Neural cell (in vitro differentiated cells): ENCODE results near the gene DNAAF3. TPM values are rescaled to one million over a fixed set of nuclear protein-coding genes. Genes with fewer than 3 reads are reported as not detected.

Source experiments
- H2AFZ ChIP-seq: fragments of 200-600, 300-800 bp; sonication (generic), shearing (Covaris generic); 2 replicates; pipeline ENCODE4 v1.6.0; 2014; ENCODE audit warnings: low read depth, mild to moderate bottlenecking, antibody characterized with exemption, low read length, moderate library complexity
- H3F3A ChIP-seq: fragments of 200-600 bp; shearing (Covaris generic); 2 replicates; pipeline ENCODE4 v1.6.1; 2016; ENCODE audit warnings: mild to moderate bottlenecking, moderate library complexity, mixed read lengths, antibody characterized with exemption, low read length; ENCODE audit not compliant: insufficient read depth, poor library complexity, severe bottlenecking
- H3K27ac ChIP-seq: fragments of 200-600, 300-800 bp; sonication (generic), shearing (Covaris generic); 2 replicates; pipeline ENCODE4 v1.5.1; 2014; ENCODE audit warnings: mild to moderate bottlenecking, low read length, moderate library complexity
- H3K27me3 ChIP-seq: fragments of 300-800, 200-600 bp; sonication (generic), shearing (Covaris generic); 2 replicates; pipeline ENCODE4 v1.6.0; 2014; ENCODE audit warnings: mild to moderate bottlenecking, low read depth, low read length, moderate library complexity; ENCODE audit not compliant: insufficient read depth
- H3K36me3 ChIP-seq: fragments of 300-800, 200-600 bp; sonication (generic), shearing (Covaris generic); 2 replicates; pipeline ENCODE4 v1.5.1; 2014; ENCODE audit warnings: mild to moderate bottlenecking, antibody characterized with exemption, low read length, moderate library complexity; ENCODE audit not compliant: insufficient read depth
- H3K4me2 ChIP-seq: fragments of 300-800, 200-600 bp; sonication (generic), shearing (Covaris generic); 2 replicates; pipeline ENCODE4 v1.6.0; 2014; ENCODE audit warnings: mild to moderate bottlenecking, low read length
- H3K4me3 ChIP-seq: fragments of 300-800, 200-600 bp; sonication (generic), shearing (Covaris generic); 2 replicates; pipeline ENCODE4 v1.5.1; 2014; ENCODE audit warnings: mild to moderate bottlenecking, low read length, moderate library complexity
- H3K79me2 ChIP-seq: fragments of 200-600 bp; shearing (Covaris generic); replicated peaks from 2 replicates; pipeline ENCODE4 v1.6.0; 2014; ENCODE audit warnings: mild to moderate bottlenecking, low read length, moderate library complexity; ENCODE audit not compliant: insufficient read depth
- H3K9ac ChIP-seq: fragments of 300-800, 200-600 bp; sonication (generic), shearing (Covaris generic); 2 replicates; pipeline ENCODE4 v1.6.1; 2016; ENCODE audit warnings: mild to moderate bottlenecking, low read length, mixed read lengths
- H3K9me2 ChIP-seq: fragments of 200-600 bp; shearing (Covaris generic); 2 replicates; pipeline ENCODE4 v1.6.1; 2016; ENCODE audit warnings: mild to moderate bottlenecking, low read length, mixed read lengths; ENCODE audit not compliant: insufficient read depth
- H3K9me3 ChIP-seq: fragments of 200-600, 300-800 bp; sonication (generic), shearing (Covaris generic); 2 replicates; pipeline ENCODE4 v1.6.1; 2016; ENCODE audit warnings: mild to moderate bottlenecking, mixed run types, low read length, moderate library complexity, mixed read lengths
- H4K20me1 ChIP-seq: fragments of 200-600 bp; shearing (Covaris generic); 2 replicates; pipeline ENCODE4 v1.6.1; 2016; ENCODE audit warnings: mild to moderate bottlenecking, mixed run types; ENCODE audit not compliant: insufficient read depth
- EP300 ChIP-seq: fragments of 450-650 bp; conservative IDR thresholded peaks from 2 replicates; pipeline ENCODE4 v1.6.1; 2014; ENCODE audit warnings: antibody characterized with exemption, mild to moderate bottlenecking, moderate library complexity; ENCODE audit not compliant: poor library complexity, severe bottlenecking
- EZH2 ChIP-seq: fragments of 200-600, 300-800 bp; shearing (Covaris generic), sonication (generic); IDR thresholded peaks from 2 replicates; pipeline ENCODE4 v1.6.1; 2014; ENCODE audit warnings: antibody characterized with exemption, low read length, borderline replicate concordance, mild to moderate bottlenecking; ENCODE audit not compliant: insufficient read depth, poor library complexity, severe bottlenecking
- MXI1 ChIP-seq: fragments of 450-650 bp; conservative IDR thresholded peaks from 2 replicates; pipeline ENCODE4 v1.6.1; 2014; ENCODE audit warnings: antibody characterized with exemption, mild to moderate bottlenecking; ENCODE audit not compliant: poor library complexity, severe bottlenecking
- POLR2AphosphoS5 ChIP-seq: IDR thresholded peaks from 2 replicates; pipeline ENCODE4 v1.6.1; 2012
- RAD21 ChIP-seq: fragments of 450-650 bp; conservative IDR thresholded peaks from 2 replicates; pipeline ENCODE4 v1.6.1; 2014; ENCODE audit warnings: antibody characterized with exemption, mild to moderate bottlenecking, moderate library complexity
- SMC3 ChIP-seq: fragments of 450-650 bp; conservative IDR thresholded peaks from 2 replicates; pipeline ENCODE4 v1.6.1; 2014; ENCODE audit warnings: antibody characterized with exemption, mild to moderate bottlenecking, moderate library complexity; ENCODE audit not compliant: poor library complexity
- TAF1 ChIP-seq: IDR thresholded peaks from 2 replicates; pipeline ENCODE4 v1.6.1; 2012; ENCODE audit warnings: low read depth
- polyA plus RNA-seq: library from polyadenylated mRNA; depleted of rRNA; stranded (reverse); fragments of >200 nt; gene quantifications from 2 replicates; pipeline ENCODE4 v1.2.3, GENCODE V29; 2014
- TF ChIP-seq, protein P1 (sequence below): fragments of 450-650 bp; IDR thresholded peaks from 2 replicates; pipeline ENCODE4 v1.5.1; 2014; ENCODE audit warnings: antibody characterized with exemption, mild to moderate bottlenecking, moderate library complexity; ENCODE audit not compliant: poor library complexity, severe bottlenecking
- TF ChIP-seq, protein P2 (sequence below): IDR thresholded peaks from 2 replicates; pipeline ENCODE4 v1.6.1; 2012; ENCODE audit warnings: borderline replicate concordance

DNAAF3 gene
- polyA plus RNA-seq, 1 donor from 2014 or later: 0.38 TPM

DNA sequence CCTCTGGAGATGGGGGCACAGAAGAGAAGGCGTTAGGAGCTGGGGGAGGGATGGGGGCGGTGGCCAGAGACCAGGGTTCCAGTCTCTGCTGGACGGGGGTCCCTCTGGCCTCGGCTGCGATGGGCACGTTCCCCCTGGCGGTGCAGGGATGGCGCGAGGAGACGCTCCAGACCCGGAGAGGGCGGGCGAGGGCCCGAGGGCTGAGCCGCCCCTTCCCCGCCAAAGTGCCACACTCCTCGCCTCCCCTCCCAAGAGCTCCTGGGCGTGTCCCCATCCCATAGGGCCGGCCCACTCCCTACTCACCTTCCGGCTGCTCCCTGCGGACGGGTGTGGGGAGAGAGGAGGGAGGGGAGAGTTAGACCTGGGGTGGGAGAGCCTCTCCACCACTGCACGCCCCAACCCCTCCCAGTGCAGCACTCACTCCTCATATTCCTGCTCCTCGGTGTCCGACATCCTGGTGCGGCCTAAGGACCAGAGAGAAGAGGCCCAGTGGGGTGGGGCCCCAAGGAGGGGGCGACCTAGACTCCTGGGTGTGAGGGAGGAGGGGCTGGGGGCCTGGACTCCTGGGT lies 19.6 kb downstream of the DNAAF3 start:
- Histone ChIP-seq H3K27me3 (peaks cover 19% of the 10 kb centered on the region), H3K9me3 (no peaks in the 10 kb centered on the region), H3K4me3 (no peak overlapping the region), H4K20me1 (no peaks in the 10 kb centered on the region), H3K4me2 (no peak overlapping the region), H3K36me3 (no peaks in the 10 kb centered on the region), H3K9ac (no peak overlapping the region), H3F3A (no peaks in the 10 kb centered on the region), H2AFZ (no peak overlapping the region), H3K9me2 (no peaks in the 10 kb centered on the region), H3K27ac (no peak overlapping the region), H3K79me2 (no peaks in the 10 kb centered on the region)
- TF ChIP-seq POLR2AphosphoS5 (no peak), MXI1 (no peak), EP300 (no peak), EZH2 (no peak), TAF1 (no peak), SMC3 (no peak), RAD21 (no peak)
- TF ChIP-seq, protein P1, sequence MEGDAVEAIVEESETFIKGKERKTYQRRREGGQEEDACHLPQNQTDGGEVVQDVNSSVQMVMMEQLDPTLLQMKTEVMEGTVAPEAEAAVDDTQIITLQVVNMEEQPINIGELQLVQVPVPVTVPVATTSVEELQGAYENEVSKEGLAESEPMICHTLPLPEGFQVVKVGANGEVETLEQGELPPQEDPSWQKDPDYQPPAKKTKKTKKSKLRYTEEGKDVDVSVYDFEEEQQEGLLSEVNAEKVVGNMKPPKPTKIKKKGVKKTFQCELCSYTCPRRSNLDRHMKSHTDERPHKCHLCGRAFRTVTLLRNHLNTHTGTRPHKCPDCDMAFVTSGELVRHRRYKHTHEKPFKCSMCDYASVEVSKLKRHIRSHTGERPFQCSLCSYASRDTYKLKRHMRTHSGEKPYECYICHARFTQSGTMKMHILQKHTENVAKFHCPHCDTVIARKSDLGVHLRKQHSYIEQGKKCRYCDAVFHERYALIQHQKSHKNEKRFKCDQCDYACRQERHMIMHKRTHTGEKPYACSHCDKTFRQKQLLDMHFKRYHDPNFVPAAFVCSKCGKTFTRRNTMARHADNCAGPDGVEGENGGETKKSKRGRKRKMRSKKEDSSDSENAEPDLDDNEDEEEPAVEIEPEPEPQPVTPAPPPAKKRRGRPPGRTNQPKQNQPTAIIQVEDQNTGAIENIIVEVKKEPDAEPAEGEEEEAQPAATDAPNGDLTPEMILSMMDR: no peak
- TF ChIP-seq, protein P2, sequence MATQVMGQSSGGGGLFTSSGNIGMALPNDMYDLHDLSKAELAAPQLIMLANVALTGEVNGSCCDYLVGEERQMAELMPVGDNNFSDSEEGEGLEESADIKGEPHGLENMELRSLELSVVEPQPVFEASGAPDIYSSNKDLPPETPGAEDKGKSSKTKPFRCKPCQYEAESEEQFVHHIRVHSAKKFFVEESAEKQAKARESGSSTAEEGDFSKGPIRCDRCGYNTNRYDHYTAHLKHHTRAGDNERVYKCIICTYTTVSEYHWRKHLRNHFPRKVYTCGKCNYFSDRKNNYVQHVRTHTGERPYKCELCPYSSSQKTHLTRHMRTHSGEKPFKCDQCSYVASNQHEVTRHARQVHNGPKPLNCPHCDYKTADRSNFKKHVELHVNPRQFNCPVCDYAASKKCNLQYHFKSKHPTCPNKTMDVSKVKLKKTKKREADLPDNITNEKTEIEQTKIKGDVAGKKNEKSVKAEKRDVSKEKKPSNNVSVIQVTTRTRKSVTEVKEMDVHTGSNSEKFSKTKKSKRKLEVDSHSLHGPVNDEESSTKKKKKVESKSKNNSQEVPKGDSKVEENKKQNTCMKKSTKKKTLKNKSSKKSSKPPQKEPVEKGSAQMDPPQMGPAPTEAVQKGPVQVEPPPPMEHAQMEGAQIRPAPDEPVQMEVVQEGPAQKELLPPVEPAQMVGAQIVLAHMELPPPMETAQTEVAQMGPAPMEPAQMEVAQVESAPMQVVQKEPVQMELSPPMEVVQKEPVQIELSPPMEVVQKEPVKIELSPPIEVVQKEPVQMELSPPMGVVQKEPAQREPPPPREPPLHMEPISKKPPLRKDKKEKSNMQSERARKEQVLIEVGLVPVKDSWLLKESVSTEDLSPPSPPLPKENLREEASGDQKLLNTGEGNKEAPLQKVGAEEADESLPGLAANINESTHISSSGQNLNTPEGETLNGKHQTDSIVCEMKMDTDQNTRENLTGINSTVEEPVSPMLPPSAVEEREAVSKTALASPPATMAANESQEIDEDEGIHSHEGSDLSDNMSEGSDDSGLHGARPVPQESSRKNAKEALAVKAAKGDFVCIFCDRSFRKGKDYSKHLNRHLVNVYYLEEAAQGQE: no peak

DNA sequence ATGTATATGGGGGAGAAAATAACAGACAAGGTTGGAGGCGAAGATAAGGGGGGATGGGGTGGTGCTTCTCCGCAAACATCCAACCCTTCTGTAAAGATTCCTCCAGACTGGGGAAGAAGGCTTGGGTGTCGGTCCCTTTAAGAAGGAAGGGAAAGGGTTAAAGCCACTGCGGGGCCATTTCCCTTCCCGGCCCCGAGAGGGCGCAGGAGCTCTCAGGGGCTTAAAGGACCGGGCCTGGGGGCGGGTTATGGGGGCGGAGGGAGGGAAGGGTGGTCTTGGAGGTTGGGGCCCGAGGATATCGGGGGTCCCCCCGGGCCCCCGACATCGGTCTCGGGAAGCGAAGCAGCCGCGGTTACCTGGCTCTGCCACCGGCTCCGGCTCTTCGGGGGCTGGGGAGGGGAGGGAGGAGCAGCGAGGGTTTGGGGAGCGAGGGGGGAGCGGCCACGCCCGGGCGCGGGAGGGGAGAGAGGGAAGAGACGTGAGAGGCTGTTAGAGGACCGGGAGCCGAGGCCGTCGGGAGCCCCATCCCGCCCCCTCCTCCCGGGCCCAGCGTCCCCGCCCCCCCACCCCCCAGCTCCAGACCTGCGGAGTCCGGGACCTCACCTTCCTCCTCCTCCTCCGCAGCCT lies 20.2 kb downstream of the DNAAF3 start:
- H3K9me2 ChIP-seq: no peaks in the 10 kb centered on the region
- no peaks in the 10 kb centered on the region for H3K9me3 ChIP-seq
- H3K27me3 ChIP-seq: peaks cover 19% of the 10 kb centered on the region
- H3K9ac ChIP-seq: no peak overlapping the region
- H4K20me1 ChIP-seq: no peaks in the 10 kb centered on the region
- H3K4me2 ChIP-seq: no peak overlapping the region
- H3K36me3 ChIP-seq: no peaks in the 10 kb centered on the region
- no peak overlapping the region for H3K27ac ChIP-seq
- no peaks in the 10 kb centered on the region for H3K79me2 ChIP-seq
- H3F3A ChIP-seq: no peaks in the 10 kb centered on the region
- no peak overlapping the region for H2AFZ ChIP-seq
- TF ChIP-seq TAF1 (no peak), RAD21 (no peak), MXI1 (no peak), EZH2 (no peak), EP300 (no peak), SMC3 (no peak), POLR2AphosphoS5 (no peak)
- TF ChIP-seq, protein P1: no peak
- TF ChIP-seq, protein P2: no peak
- no peak overlapping the region for H3K4me3 ChIP-seq
